HCT116 (cell line): Measurements from ENCODE around the gene ENPP5.

ENCODE experiments used
- ATF3 ChIP-seq: IDR thresholded peaks from 2 replicates; pipeline ENCODE4 v1.6.1; 2012
- CEBPB ChIP-seq: IDR thresholded peaks from 2 replicates; pipeline ENCODE4 v1.6.1; 2012; ENCODE audit warnings: low read depth
- CTCF ChIP-seq, 3 experiments: fragments of 200-600 bp in 1 of 3; sonication (generic) in 1 of 3; IDR thresholded peaks in 2 of 3; conservative IDR thresholded peaks in 1 of 3; 2 replicates each; pipeline ENCODE4 v1.5.1; 2012 to 2017; ENCODE audit warnings: low read depth in 2 of 3, low read length in 2 of 3, antibody characterized with exemption in 1 of 3, borderline replicate concordance in 1 of 3, control low read depth in 1 of 3, mild to moderate bottlenecking in 1 of 3, mixed read lengths in 1 of 3, mixed run types in 1 of 3, moderate library complexity in 1 of 3; ENCODE audit not compliant: insufficient read depth in 1 of 3
- ELF1 ChIP-seq: IDR thresholded peaks from 2 replicates; pipeline ENCODE4 v1.6.1; 2012; ENCODE audit warnings: low read depth, borderline replicate concordance
- MAX ChIP-seq: IDR thresholded peaks from 2 replicates; pipeline ENCODE4 v1.6.1; 2012
- POLR2A ChIP-seq: IDR thresholded peaks from 2 replicates; pipeline ENCODE4 v1.7.0; 2011; ENCODE audit warnings: borderline replicate concordance; ENCODE audit not compliant: insufficient read depth, insufficient read length; ENCODE audit errors: extremely low read depth
- POLR2AphosphoS5 ChIP-seq: IDR thresholded peaks from 2 replicates; pipeline ENCODE4 v1.6.1; 2011; ENCODE audit warnings: mild to moderate bottlenecking, low read depth, low read length, moderate library complexity
- RAD21 ChIP-seq: IDR thresholded peaks from 2 replicates; pipeline ENCODE4 v1.6.1; 2012; ENCODE audit warnings: low read depth, mild to moderate bottlenecking
- REST ChIP-seq: IDR thresholded peaks from 2 replicates; pipeline ENCODE4 v1.6.1; 2012; ENCODE audit warnings: low read depth
- SP1 ChIP-seq: IDR thresholded peaks from 2 replicates; pipeline ENCODE4 v1.6.1; 2012; ENCODE audit warnings: low read depth
- TCF7L2 ChIP-seq: IDR thresholded peaks from 2 replicates; pipeline ENCODE4 v1.7.0; 2011; ENCODE audit warnings: borderline replicate concordance, inconsistent platforms; ENCODE audit not compliant: insufficient read depth, insufficient read length; ENCODE audit errors: extremely low read depth
- YY1 ChIP-seq: IDR thresholded peaks from 2 replicates; pipeline ENCODE4 v1.6.1; 2011; ENCODE audit warnings: low read length, low read depth, moderate library complexity, mild to moderate bottlenecking; ENCODE audit not compliant: insufficient replicate concordance; ENCODE audit errors: extremely low read depth
- ZBTB33 ChIP-seq: IDR thresholded peaks from 2 replicates; pipeline ENCODE4 v1.6.1; 2011; ENCODE audit warnings: mild to moderate bottlenecking, low read length, moderate library complexity; ENCODE audit not compliant: insufficient replicate concordance; ENCODE audit errors: extremely low read depth
- ZNF274 ChIP-seq: fragments of 200-500 bp; sonication (Bioruptor generic); IDR thresholded peaks from 2 replicates; pipeline ENCODE4 v1.6.1; 2014; ENCODE audit warnings: mild to moderate bottlenecking, low read depth, low read length, inconsistent platforms

- TF ChIP-seq POLR2A: no peak
- TF ChIP-seq ELF1: no peak
- TF ChIP-seq CTCF (IDR thresholded peaks at IDR 0.05 in 2 of 3, conservative IDR thresholded peaks at IDR 0.05 in 1 of 3; ENCODE audit: borderline replicate concordance in 1 of 3, insufficient read depth in 1 of 3, low read depth in 2 of 3, low read length in 2 of 3): no peak
- no peak for TF ChIP-seq TCF7L2
- no peak for TF ChIP-seq MAX
- TF ChIP-seq RAD21: no peak
- TF ChIP-seq CEBPB: no peak
- TF ChIP-seq ZBTB33: no peak
- TF ChIP-seq POLR2AphosphoS5: no peak
- TF ChIP-seq YY1: no peak
- no peak for TF ChIP-seq REST
- TF ChIP-seq ZNF274: no peak
- TF ChIP-seq SP1: no peak
- no peak for TF ChIP-seq ATF3
These were observed 18.9 kb upstream of the ENPP5 start for GRCh38 chr6:46189726-46190125.
